C4-2B (cell line): Measurements from ENCODE around the gene PTPMT1.
"Not testable (repeated sequence)": the region's sequence is repeated elsewhere in the genome, so short reads cannot be mapped to it uniquely, and the experiment has no call there.

Source experiments
- H3K27ac ChIP-seq: fragments of 450-650 bp; 2 replicates; pipeline ENCODE4 v1.5.1; 2017
- CTCF ChIP-seq: fragments of 450-650 bp; conservative IDR thresholded peaks from 2 replicates; pipeline ENCODE4 v1.5.1; 2017; ENCODE audit warnings: mild to moderate bottlenecking
- ZFX ChIP-seq: fragments of 450-650 bp; IDR thresholded peaks from 2 replicates; pipeline ENCODE4 v1.6.1; 2017

Gene PTPMT1

GRCh38 chr11:47527186-47527585, 38.2 kb upstream of the PTPMT1 start:
- TF ChIP-seq CTCF, result no peak
- no peak for TF ChIP-seq ZFX
- H3K27ac ChIP-seq, result no peak overlapping the region

GRCh38 chr11:47529951-47530350, 35.4 kb upstream of the PTPMT1 start:
- no peak overlapping the region for H3K27ac ChIP-seq
- TF ChIP-seq ZFX (no peak), CTCF (no peak)

GRCh38 chr11:47530721-47531120, 34.7 kb upstream of the PTPMT1 start:
- not testable (repeated sequence) for H3K27ac ChIP-seq

- H3K27ac ChIP-seq, result no peak overlapping the region
- TF ChIP-seq ZFX (no peak), CTCF (no peak)
Observed at GRCh38 chr11:47531666-47532065, 33.7 kb upstream of the PTPMT1 start.

- TF ChIP-seq ZFX (no peak), CTCF (no peak)
- no peak overlapping the region for H3K27ac ChIP-seq
Observed at GRCh38 chr11:47532597-47533213, 32.7 kb upstream of the PTPMT1 start.

GRCh38 chr11:47533690-47534151, 31.7 kb upstream of the PTPMT1 start:
- TF ChIP-seq CTCF (no peak), ZFX (no peak)
- H3K27ac ChIP-seq, result no peak overlapping the region

GRCh38 chr11:47534704-47535251, 30.6 kb upstream of the PTPMT1 start:
- H3K27ac ChIP-seq, result no peak overlapping the region
- no peak for TF ChIP-seq CTCF
- TF ChIP-seq ZFX, result no peak

GRCh38 chr11:47536915-47537314, 28.5 kb upstream of the PTPMT1 start:
- TF ChIP-seq ZFX, result no peak
- TF ChIP-seq CTCF, result no peak
- H3K27ac ChIP-seq, result peak overlapping the region; percentile 45; the same call in 1 of the 2 replicates
